Uterus (tissue), 2 donors: Measurements from ENCODE around the gene CHD5.

Source experiments
- CTCF ChIP-seq, 4 experiments: fragments of 200-600 bp in 2 of 4; fragments of 450-650 bp in 2 of 4; sonication (generic) in 2 of 4; IDR thresholded peaks; one replicate each; pipeline ENCODE4 v1.5.1; 2016 to 2019; ENCODE audit warnings: antibody characterized with exemption in 4 of 4, mild to moderate bottlenecking in 2 of 4, moderate library complexity in 1 of 4
- POLR2A ChIP-seq, 2 donors: fragments of 450-650 bp; IDR thresholded peaks; one replicate each; pipeline ENCODE4 v1.6.1; 2016; ENCODE audit warnings: antibody characterized with exemption in 2 of 2, mild to moderate bottlenecking in 1 of 2, moderate library complexity in 1 of 2

GRCh38 chr1:6085666-6086065 is 94.5 kb downstream of the CHD5 start:
- TF ChIP-seq CTCF (IDR thresholded peaks at IDR 0.05) (no peak), POLR2A (IDR thresholded peaks at IDR 0.05) (no peak)
